ENCODE results near the gene JAKMIP2.

GRCh38 chr5:147629196-147629595, 153.3 kb downstream of the JAKMIP2 start:
- no peak for TF ChIP-seq CTCF (IDR thresholded peaks at IDR 0.05)
- no peak for TF ChIP-seq POLR2A (IDR thresholded peaks at IDR 0.05)

Data from heart left ventricle (tissue), 13 donors.